ENCODE results near the gene SMS. TPM values are rescaled to one million over a fixed set of nuclear protein-coding genes. Genes with fewer than 3 reads are reported as not detected.
A peak's percentile ranks its signal among the peaks of the same experiment; 100 is the strongest.

Gene SMS
- total and polyA plus RNA-seq, 2 of the 13 experiments (the other 11 are each of a cell fraction or from before 2014, with no cell fraction given), result 40.5 to 91.9 TPM

DNA sequence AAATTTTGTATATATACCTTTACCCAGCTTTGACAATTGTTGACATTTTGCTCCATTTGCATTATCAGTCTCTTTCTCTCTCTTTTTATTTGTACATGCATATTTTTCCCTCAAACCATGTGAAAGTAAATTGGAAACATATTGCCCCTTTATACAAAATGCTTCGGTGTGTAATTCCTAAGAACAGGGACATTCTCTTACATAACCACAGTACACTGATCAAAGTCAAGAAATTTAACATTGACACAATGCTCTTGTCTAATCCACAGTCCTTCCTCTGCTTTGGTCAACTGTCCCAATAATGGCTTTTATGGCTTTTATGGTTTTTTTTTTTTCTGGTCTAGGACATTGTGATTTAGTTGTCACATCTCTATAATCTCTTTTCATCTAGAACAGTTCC is 9.5 kb upstream of the SMS start:
- Histone ChIP-seq H3K36me3 (replicated peaks in 1 of 2; ENCODE audit: control insufficient read depth in 1 of 2, insufficient read depth in 2 of 2, low read length in 2 of 2) (no peaks in the 10 kb centered on the region), H3K27ac (ENCODE audit: extremely low read length, insufficient read depth, low read length) (no peak overlapping the region), H3K79me2 (ENCODE audit: insufficient read depth, low read length) (no peaks in the 10 kb centered on the region), H3K4me1 (ENCODE audit: insufficient read depth, low read length) (peaks cover 26% of the 10 kb centered on the region), H3K4me2 (ENCODE audit: low read depth, low read length) (no peak overlapping the region), H3K9ac (ENCODE audit: insufficient read depth, low read depth, low read length) (no peak overlapping the region), H3K4me3 (replicated peaks in 1 of 3; ENCODE audit: insufficient read depth in 1 of 3, low read depth in 2 of 3, low read length in 3 of 3) (no peak overlapping the region), H2AFZ (ENCODE audit: low read length) (no peak overlapping the region), H3K9me3 (ENCODE audit: low read length) (no peaks in the 10 kb centered on the region), H4K20me1 (ENCODE audit: insufficient read depth, low read length) (no peaks in the 10 kb centered on the region), H3K27me3 (ENCODE audit: control insufficient read depth in 1 of 2, insufficient read depth in 2 of 2, low read length in 2 of 2) (no peaks in the 10 kb centered on the region)
- BruUV-seq (replicated peaks), result no TSS peak
- in situ Hi-C loops (cut with HindIII; ENCODE audit: extremely low pct_ligation_motif_present, low pct_unique_long_range_greater_than_20kb) (no loop called here), intact Hi-C loops (cut with micrococcal nuclease; ENCODE audit: unreplicated experiment) (no loop called here)
- ATAC-seq, result no peak
- WGBS (ENCODE audit: low lambda C conversion rate), result 25% methylated on average over 1 of the region's 1 CpG
- POLR2A ChIA-PET, result no interaction called here
- no peak for DNase-seq (ENCODE audit: low spot score)
- CTCF ChIA-PET (ENCODE audit: low intra/inter-chr PET ratio, low total read pairs), result no interaction called here
- peak; percentile 43 for FAIRE-seq
- TF ChIP-seq NR3C1 (CRISPR knock-in tag; IDR thresholded peaks at IDR 0.05), result no peak
- no peak for TF ChIP-seq YEATS4 (CRISPR knock-in tag; IDR thresholded peaks at IDR 0.05; ENCODE audit: borderline replicate concordance)
- TF ChIP-seq, protein P1, sequence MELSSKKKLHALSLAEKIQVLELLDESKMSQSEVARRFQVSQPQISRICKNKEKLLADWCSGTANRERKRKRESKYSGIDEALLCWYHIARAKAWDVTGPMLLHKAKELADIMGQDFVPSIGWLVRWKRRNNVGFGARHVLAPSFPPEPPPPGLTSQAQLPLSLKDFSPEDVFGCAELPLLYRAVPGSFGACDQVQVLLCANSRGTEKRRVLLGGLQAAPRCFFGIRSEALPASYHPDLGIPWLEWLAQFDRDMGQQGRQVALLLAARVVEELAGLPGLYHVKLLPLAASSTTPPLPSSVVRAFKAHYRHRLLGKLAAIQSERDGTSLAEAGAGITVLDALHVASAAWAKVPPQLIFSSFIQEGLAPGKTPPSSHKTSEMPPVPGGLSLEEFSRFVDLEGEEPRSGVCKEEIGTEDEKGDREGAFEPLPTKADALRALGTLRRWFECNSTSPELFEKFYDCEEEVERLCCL (CRISPR knock-in tag; IDR thresholded peaks at IDR 0.05; ENCODE audit: borderline replicate concordance), result no peak
- no peak for TF ChIP-seq LCORL (IDR thresholded peaks at IDR 0.05)
- TF ChIP-seq LCORL (CRISPR knock-in tag; IDR thresholded peaks at IDR 0.05), result no peak
- no peak for TF ChIP-seq ZNF562 (CRISPR knock-in tag; IDR thresholded peaks at IDR 0.05; ENCODE audit: borderline replicate concordance)

DNA sequence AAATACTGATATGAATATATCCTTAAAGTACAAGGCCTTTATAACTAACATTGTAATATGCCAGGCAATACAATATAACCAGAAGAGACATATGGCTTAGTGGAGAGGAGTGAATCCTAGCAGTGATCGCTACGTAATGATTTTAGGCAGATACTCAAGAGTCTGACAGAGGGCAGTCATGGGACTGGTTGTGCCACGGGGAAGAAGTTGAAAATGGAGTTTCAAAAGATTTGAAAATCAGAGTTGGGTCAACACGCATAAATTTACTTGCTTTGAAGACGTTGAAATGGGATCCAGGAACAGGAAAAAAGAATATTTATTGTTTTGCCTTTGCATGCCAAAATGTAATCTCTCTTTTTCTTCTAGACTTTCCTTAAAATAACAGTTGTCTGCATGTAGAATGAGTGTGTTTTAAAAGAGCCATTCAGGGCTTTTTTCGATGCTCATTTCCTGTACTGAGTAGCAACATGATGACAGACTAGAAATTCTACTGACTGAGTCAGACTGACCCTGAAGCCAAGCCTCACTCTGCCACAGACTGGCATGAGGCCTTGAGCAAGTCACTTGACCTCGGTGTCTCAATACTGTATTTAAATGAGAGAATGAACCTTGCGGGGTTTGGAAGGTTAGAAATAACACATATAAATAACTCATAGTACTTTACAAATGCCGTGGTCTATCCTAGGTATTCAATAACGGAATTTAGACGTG is 8.1 kb upstream of the SMS start:
- H4K20me1 ChIP-seq (ENCODE audit: insufficient read depth, low read length), result no peaks in the 10 kb centered on the region
- peak; percentile 21 for DNase-seq (ENCODE audit: low spot score)
- 70% methylated on average over 11 of the region's 11 CpGs for WGBS (ENCODE audit: low lambda C conversion rate)

More for the DNA sequence above, 8.1 kb upstream of the SMS start:
- Histone ChIP-seq H3K9ac (ENCODE audit: insufficient read depth, low read depth, low read length) (no peak overlapping the region), H3K36me3 (replicated peaks in 1 of 2; ENCODE audit: control insufficient read depth in 1 of 2, insufficient read depth in 2 of 2, low read length in 2 of 2) (no peaks in the 10 kb centered on the region), H3K27me3 (ENCODE audit: control insufficient read depth in 1 of 2, insufficient read depth in 2 of 2, low read length in 2 of 2) (no peaks in the 10 kb centered on the region), H3K4me1 (ENCODE audit: insufficient read depth, low read length) (peaks cover 11% of the 10 kb centered on the region; the same call in 1 of the 2 replicates), H3K79me2 (ENCODE audit: insufficient read depth, low read length) (no peaks in the 10 kb centered on the region), H3K4me3 (replicated peaks in 1 of 3; ENCODE audit: insufficient read depth in 1 of 3, low read depth in 2 of 3, low read length in 3 of 3) (no peak overlapping the region), H2AFZ (ENCODE audit: low read length) (no peak overlapping the region), H3K27ac (ENCODE audit: extremely low read length, insufficient read depth, low read length) (no peak overlapping the region), H3K4me2 (ENCODE audit: low read depth, low read length) (no peak overlapping the region), H3K9me3 (ENCODE audit: low read length) (no peaks in the 10 kb centered on the region)
- in situ Hi-C loops (cut with HindIII; ENCODE audit: extremely low pct_ligation_motif_present, low pct_unique_long_range_greater_than_20kb) (no loop called here), intact Hi-C loops (cut with micrococcal nuclease; ENCODE audit: unreplicated experiment) (no loop called here)
- no TSS peak for BruUV-seq (replicated peaks)
- peak; percentile 36; the same call in 1 of the 3 replicates for ATAC-seq
- CTCF ChIA-PET (ENCODE audit: low intra/inter-chr PET ratio, low total read pairs), result no interaction called here
- 0 out of 2 replicates have a peak, but pooled peaks have one; percentile 18 for TF ChIP-seq FOSL2 (CRISPR knock-in tag; IDR thresholded peaks at IDR 0.05)
- no peak for TF ChIP-seq SUZ12 (IDR thresholded peaks at IDR 0.05; ENCODE audit: low read depth, low read length)
- POLR2A ChIA-PET, result no interaction called here
- FAIRE-seq, result no peak

All from HepG2 (cell line).